PFSK-1 (cell line): ENCODE measurements around the gene EIF6.
A peak's percentile ranks its signal among the peaks of the same experiment; 100 is the strongest.

ENCODE experiments used
- FOXP2 ChIP-seq: optimal IDR thresholded peaks from 2 replicates; pipeline ENCODE3; 2011; ENCODE audit warnings: borderline replicate concordance, control low read depth, inconsistent platforms; ENCODE audit not compliant: insufficient read depth; ENCODE audit errors: extremely low read length, extremely low read depth
- POLR2AphosphoS5 ChIP-seq: IDR thresholded peaks from 2 replicates; pipeline ENCODE4 v1.6.1; 2012; ENCODE audit warnings: low read depth, mild to moderate bottlenecking, control low read depth, low read length, moderate library complexity
- SIN3A ChIP-seq: IDR thresholded peaks from 2 replicates; pipeline ENCODE4 v1.6.1; 2012; ENCODE audit warnings: mild to moderate bottlenecking, low read length, moderate library complexity, borderline replicate concordance; ENCODE audit not compliant: insufficient read depth
- TAF1 ChIP-seq: IDR thresholded peaks from 2 replicates; pipeline ENCODE4 v1.6.1; 2012; ENCODE audit warnings: low read length, control low read depth, borderline replicate concordance; ENCODE audit not compliant: insufficient read depth
- TF ChIP-seq, protein P1 (sequence below), 2 experiments: IDR thresholded peaks; 2 replicates each; pipeline versions ENCODE4 v1.6.1 to v1.8.0; 2011 to 2012; ENCODE audit warnings: low read depth in 2 of 2, low read length in 2 of 2, control low read depth in 1 of 2, inconsistent platforms in 1 of 2, mild to moderate bottlenecking in 1 of 2, moderate library complexity in 1 of 2; ENCODE audit not compliant: insufficient read depth in 1 of 2

The EIF6 gene

DNA sequence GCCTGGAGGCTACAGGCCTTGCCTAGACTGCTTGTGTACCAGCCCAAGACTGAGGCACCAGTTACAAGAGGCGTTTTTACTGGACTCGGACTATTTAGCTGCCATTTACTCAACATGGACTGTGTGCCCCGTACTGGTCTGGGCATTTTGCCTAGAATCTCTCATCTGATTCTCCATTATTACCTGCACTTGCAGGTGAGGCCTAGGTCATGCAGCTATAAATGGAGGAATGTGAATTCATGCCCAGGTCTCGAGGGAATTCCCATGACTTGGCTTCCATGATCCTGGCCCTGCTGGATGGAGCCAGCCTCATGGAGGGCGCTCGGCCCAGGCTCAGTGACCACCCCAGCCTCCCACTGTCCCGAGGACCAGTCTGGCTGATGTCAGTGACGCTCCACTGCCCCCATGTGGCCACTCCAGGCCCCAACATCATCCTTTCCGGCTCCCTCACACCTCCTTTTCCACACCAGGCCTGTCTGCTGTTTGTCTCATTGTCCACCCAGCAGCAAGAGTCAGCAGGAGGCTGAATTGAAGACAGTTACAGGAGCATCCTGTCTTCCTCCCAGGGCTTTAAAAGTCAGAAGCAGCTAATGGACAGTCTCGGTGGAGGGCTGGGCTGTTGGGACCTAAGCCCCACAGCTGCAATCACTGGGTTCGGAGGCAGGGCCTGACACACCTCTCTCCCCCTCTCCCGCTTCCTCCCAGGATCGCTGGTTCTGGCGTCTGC lies 15.4 kb downstream of the EIF6 start:
- no peak for TF ChIP-seq TAF1
- TF ChIP-seq FOXP2 = no peak
- no peak for TF ChIP-seq SIN3A
- TF ChIP-seq, protein P1, sequence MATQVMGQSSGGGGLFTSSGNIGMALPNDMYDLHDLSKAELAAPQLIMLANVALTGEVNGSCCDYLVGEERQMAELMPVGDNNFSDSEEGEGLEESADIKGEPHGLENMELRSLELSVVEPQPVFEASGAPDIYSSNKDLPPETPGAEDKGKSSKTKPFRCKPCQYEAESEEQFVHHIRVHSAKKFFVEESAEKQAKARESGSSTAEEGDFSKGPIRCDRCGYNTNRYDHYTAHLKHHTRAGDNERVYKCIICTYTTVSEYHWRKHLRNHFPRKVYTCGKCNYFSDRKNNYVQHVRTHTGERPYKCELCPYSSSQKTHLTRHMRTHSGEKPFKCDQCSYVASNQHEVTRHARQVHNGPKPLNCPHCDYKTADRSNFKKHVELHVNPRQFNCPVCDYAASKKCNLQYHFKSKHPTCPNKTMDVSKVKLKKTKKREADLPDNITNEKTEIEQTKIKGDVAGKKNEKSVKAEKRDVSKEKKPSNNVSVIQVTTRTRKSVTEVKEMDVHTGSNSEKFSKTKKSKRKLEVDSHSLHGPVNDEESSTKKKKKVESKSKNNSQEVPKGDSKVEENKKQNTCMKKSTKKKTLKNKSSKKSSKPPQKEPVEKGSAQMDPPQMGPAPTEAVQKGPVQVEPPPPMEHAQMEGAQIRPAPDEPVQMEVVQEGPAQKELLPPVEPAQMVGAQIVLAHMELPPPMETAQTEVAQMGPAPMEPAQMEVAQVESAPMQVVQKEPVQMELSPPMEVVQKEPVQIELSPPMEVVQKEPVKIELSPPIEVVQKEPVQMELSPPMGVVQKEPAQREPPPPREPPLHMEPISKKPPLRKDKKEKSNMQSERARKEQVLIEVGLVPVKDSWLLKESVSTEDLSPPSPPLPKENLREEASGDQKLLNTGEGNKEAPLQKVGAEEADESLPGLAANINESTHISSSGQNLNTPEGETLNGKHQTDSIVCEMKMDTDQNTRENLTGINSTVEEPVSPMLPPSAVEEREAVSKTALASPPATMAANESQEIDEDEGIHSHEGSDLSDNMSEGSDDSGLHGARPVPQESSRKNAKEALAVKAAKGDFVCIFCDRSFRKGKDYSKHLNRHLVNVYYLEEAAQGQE (IDR thresholded peaks at IDR 0.05; ENCODE audit: insufficient read depth in 1 of 2, low read depth in 2 of 2, low read length in 2 of 2) = 0 out of 4 replicates have a peak, but pooled peaks of 1 of the 2 experiments have one; percentile 11
- TF ChIP-seq POLR2AphosphoS5 = no peak

DNA sequence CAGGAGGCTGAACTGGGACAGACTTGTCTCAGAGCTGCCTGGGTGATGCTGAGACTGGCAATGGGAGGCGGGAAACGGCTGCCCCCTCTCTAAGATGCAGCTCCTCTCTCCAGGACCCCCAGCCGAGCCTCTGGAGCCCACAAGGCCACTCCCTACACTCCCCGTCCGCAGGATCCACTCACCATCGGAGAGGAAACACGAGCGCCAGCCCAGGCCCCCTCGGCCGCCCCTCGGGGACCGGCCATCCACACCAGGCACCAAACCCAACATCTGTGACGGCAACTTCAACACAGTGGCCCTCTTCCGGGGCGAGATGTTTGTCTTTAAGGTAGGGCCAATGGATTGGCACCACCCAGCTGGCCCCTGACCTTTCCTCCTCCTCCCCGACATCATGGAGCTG lies 17.5 kb downstream of the EIF6 start:
- TF ChIP-seq TAF1 = no peak
- TF ChIP-seq, protein P1 (IDR thresholded peaks at IDR 0.05; ENCODE audit: insufficient read depth in 1 of 2, low read depth in 2 of 2, low read length in 2 of 2) = no peak
- TF ChIP-seq FOXP2 = no peak
- TF ChIP-seq SIN3A = no peak
- no peak for TF ChIP-seq POLR2AphosphoS5

DNA sequence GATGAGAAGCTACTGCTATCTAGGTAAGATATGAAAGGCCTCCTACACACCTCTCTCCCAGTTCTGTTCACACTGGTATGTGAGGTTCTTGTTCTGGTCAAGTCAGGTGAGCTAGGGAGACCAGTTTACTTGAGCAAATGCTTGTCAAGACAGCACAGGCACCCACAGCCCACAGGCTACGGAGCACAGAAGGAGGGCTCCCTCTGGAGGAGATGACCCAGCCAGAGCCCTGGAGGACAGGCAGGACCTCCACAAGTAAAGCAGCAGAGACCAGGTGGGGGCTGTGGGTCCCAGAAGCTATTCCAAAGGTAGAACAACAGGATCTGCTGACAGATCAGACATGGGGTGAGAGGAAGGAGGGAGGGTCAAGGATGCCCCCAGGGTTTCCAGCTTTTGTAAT lies 19.8 kb downstream of the EIF6 start:
- no peak for TF ChIP-seq TAF1
- no peak for TF ChIP-seq SIN3A
- no peak for TF ChIP-seq FOXP2
- TF ChIP-seq, protein P1 (IDR thresholded peaks at IDR 0.05; ENCODE audit: insufficient read depth in 1 of 2, low read depth in 2 of 2, low read length in 2 of 2) = no peak
- no peak for TF ChIP-seq POLR2AphosphoS5

DNA sequence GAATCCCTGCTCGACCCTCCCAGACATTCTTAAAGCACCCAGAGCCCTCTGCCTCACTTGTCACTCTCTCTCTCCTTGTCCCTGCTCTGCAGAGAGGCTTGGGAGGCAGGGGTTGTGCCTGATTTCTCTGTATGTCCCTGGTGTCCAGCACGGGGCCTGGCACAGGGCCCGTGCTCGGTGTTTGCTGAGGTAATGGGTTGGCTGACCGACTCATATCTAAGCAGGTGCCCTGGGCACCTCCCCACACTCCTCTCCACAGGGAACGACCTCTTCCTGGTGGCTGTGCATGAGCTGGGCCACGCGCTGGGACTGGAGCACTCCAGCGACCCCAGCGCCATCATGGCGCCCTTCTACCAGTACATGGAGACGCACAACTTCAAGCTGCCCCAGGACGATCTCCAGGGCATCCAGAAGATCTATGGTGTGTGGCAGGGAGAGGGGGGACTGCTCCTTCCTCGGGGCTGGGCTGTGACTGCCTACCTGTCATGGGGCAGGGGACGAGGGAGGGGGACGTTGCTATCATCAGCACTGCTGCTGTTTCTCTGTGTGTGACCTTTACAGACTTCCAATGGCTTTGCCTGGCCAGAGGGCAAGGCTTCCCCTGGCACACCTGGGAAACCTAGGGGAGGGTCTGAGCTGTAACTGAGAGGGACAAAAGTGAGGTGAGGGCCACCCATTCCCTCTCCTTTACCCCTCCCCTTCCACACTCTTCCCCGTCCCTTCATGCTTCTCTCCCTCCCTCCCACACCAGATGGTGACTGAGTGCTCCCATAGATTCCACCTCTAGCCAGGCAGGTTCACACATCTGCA lies 20.8 kb downstream of the EIF6 start:
- TF ChIP-seq TAF1 (no peak), POLR2AphosphoS5 (no peak), FOXP2 (no peak), SIN3A (no peak)
- TF ChIP-seq, protein P1 (IDR thresholded peaks at IDR 0.05; ENCODE audit: insufficient read depth in 1 of 2, low read depth in 2 of 2, low read length in 2 of 2) = no peak

DNA sequence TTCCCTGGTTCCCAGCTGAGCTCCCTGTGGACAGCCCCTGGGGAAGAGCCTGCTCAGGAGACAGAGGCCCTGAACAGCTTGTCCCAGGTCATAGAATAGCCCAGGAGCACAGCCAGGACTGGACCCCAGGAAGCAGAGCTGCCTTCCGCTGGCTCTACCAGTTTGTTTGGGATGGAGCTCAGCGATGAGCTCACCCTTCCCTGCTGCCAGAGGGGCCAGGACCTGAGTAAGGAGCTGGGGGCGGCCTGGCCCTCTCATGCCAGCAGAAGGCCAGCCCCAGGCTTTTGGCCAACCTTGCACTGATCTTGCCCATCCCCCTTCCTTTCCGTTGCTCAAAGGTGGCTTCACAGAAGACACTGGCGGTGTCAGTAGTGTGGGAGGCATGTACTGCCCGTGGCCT lies 24.1 kb downstream of the EIF6 start:
- TF ChIP-seq, protein P1 (IDR thresholded peaks at IDR 0.05; ENCODE audit: insufficient read depth in 1 of 2, low read depth in 2 of 2, low read length in 2 of 2) = no peak
- TF ChIP-seq FOXP2 (no peak), SIN3A (no peak), POLR2AphosphoS5 (no peak), TAF1 (no peak)
